NCI-H460 (cell line): ENCODE results near the gene GIMAP8. TPM values are rescaled to one million over a fixed set of nuclear protein-coding genes. Genes with fewer than 3 reads are reported as not detected.

Source experiments
- DNase-seq: peaks from one replicate; pipeline ENCODE4 v3.0.0-alpha.2; 2016; ENCODE audit warnings: low read depth; ENCODE audit errors: extremely low read depth
- polyA plus RNA-seq: library from polyadenylated mRNA; depleted of rRNA; stranded (reverse); fragments of >200 nt; gene quantifications from 2 replicates; pipeline ENCODE4 v1.2.3, GENCODE V29; 2014; cell fraction: nucleus; rRNA removed
- total RNA-seq: library from RNA; depleted of rRNA; stranded (reverse); fragments of >200 nt; shearing (Covaris generic); gene quantifications from 2 replicates; pipeline ENCODE4 v1.2.3, GENCODE V29; 2014; rRNA removed

Gene GIMAP8
- not detected in 2 replicates for total RNA-seq
- polyA plus RNA-seq = not detected in 2 replicates

- DNase-seq = no peak
Measured at GRCh38 chr7:150450491-150451001, at the start of gene GIMAP8. Gene GIMAP8, plus strand, starts transcription at chr7:150450630. Its CDS starts 16,069 bp downstream, at chr7:150466699.

GRCh38 chr7:150400788-150401423 is 49.5 kb upstream of the GIMAP8 start:
- no peak for DNase-seq

- no peak for DNase-seq
Measured at GRCh38 chr7:150401424-150401790, 49.0 kb upstream of the GIMAP8 start.

GRCh38 chr7:150401861-150402631 is 48.4 kb upstream of the GIMAP8 start:
- DNase-seq = no peak

- no peak for DNase-seq
Measured at GRCh38 chr7:150402671-150403321, 47.6 kb upstream of the GIMAP8 start.

- DNase-seq = no peak
Measured at GRCh38 chr7:150403376-150404171, 46.9 kb upstream of the GIMAP8 start.

- DNase-seq = no peak
Measured at GRCh38 chr7:150404172-150404804, 46.1 kb upstream of the GIMAP8 start.

- peak; percentile 65 for DNase-seq
Measured at GRCh38 chr7:150404805-150405583, 45.4 kb upstream of the GIMAP8 start.

- DNase-seq = no peak
Measured at GRCh38 chr7:150405584-150406311, 44.7 kb upstream of the GIMAP8 start.

- no peak for DNase-seq
Measured at GRCh38 chr7:150406312-150406566, 44.2 kb upstream of the GIMAP8 start.

- no peak for DNase-seq
Measured at GRCh38 chr7:150406567-150407421, 43.6 kb upstream of the GIMAP8 start.

- DNase-seq = no peak
Measured at GRCh38 chr7:150407588-150408392, 42.6 kb upstream of the GIMAP8 start.

GRCh38 chr7:150408393-150409299 is 41.8 kb upstream of the GIMAP8 start:
- DNase-seq = no peak

- no peak for DNase-seq
Measured at GRCh38 chr7:150409300-150410030, 41.0 kb upstream of the GIMAP8 start.

- DNase-seq = no peak
Measured at GRCh38 chr7:150410131-150410530, 40.3 kb upstream of the GIMAP8 start.
